Left lung (tissue), 10 donors: ENCODE results near the gene CCPG1. TPM values are rescaled to one million over a fixed set of nuclear protein-coding genes. Genes with fewer than 3 reads are reported as not detected.

Experiments
- ATAC-seq: fragments of 200-7000 bp; cut with Tn5 transposase; one replicate; pipeline ENCODE4 v1.9.1; 2020; ENCODE audit warnings: moderate library complexity
- DNase-seq, 4 donors: peaks; one replicate each; pipeline ENCODE4 v3.0.0-alpha.2; 2013 to 2020
- H3K27ac ChIP-seq, 2 donors: fragments of 200-600 bp; sonication (generic) in 1 of 2; one replicate each; pipeline versions ENCODE4 v1.5.0 to v1.8.0; 2020 to 2021
- H3K27me3 ChIP-seq, 2 donors: fragments of 200-600 bp; sonication (generic) in 1 of 2; one replicate each; pipeline versions ENCODE4 v1.5.0 to v1.8.0; 2020 to 2021
- H3K36me3 ChIP-seq, 2 donors: fragments of 200-600 bp; sonication (generic) in 1 of 2; one replicate each; pipeline versions ENCODE4 v1.5.0 to v1.8.0; 2020 to 2021
- H3K4me1 ChIP-seq, 2 donors: fragments of 200-600 bp; one replicate each; pipeline ENCODE4 v1.8.0; 2021
- H3K4me3 ChIP-seq, 2 donors: fragments of 200-600 bp; sonication (generic) in 1 of 2; one replicate each; pipeline versions ENCODE4 v1.5.0 to v1.8.0; 2020 to 2021; ENCODE audit warnings: mild to moderate bottlenecking in 1 of 2
- H3K9me3 ChIP-seq, 2 donors: fragments of 200-600 bp; sonication (generic) in 1 of 2; one replicate each; pipeline versions ENCODE4 v1.5.0 to v1.8.0; 2020 to 2021
- intact Hi-C, 2 donors: fragments of 100-400 bp; cut with DNase I; formaldehyde crosslinking; loops; one replicate each; pipeline versions ENCODE4 v1.11.2 to v1.14.2; 2022
- polyA plus RNA-seq, 6 donors: library from polyadenylated mRNA; unstranded; fragments of 120-200 nt; gene quantifications; one replicate each; pipeline ENCODE4 v1.2.1, GENCODE V29; 2013; ENCODE audit not compliant: insufficient read length in 6 of 6
- total RNA-seq, 2 donors: library from RNA; stranded (reverse); fragmentation: NEBNext Ultra II Directional; extraction: Animal tissue kit (Norgen Biotek cat#: 25700); gene quantifications; one replicate each; pipeline ENCODE4 v1.2.1, GENCODE V29; 2021
- TF ChIP-seq, protein P1 (sequence below), 2 donors: fragments of 200-600 bp; sonication (generic) in 1 of 2; IDR thresholded peaks; one replicate each; pipeline versions ENCODE4 v1.5.0 to v1.8.0; 2021; ENCODE audit warnings: antibody characterized with exemption in 2 of 2
- donor health status: DM: no; HTN: yes; CAD: no.
- donor health status: DM: no; HTN: no; CAD: no.

CCPG1 gene
- total and polyA plus RNA-seq, 8 donors, result 29.1 to 98.0 (median 33.5) TPM

DNA sequence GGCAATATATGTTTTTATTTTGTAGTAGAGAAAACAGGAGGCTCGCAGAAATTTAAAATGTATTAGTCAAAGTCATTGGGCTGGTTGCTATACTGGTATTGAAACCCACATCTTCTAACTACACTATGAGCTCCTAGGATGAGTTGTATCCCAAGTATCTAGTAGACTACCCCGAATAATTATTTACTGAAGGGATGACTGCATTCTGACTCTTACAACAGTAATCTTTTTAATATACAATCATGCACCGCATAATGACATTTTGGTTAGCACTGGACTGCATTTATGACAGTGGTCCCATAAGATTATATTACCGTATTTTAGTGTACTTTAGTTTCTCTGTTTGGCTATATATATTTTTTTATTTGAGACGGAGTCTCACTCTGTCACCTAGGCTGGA is 73.8 kb downstream of the CCPG1 start:
- Histone ChIP-seq H3K27ac (no peak overlapping the region), H3K4me3 (no peak overlapping the region), H3K4me1 (no peaks in the 10 kb centered on the region), H3K27me3 (no peaks in the 10 kb centered on the region), H3K36me3 (peaks cover 2 to 82% of the 10 kb centered on the region in 2 donors), H3K9me3 (no peaks in the 10 kb centered on the region)
- DNase-seq (no peak), ATAC-seq (no peak)
- intact Hi-C loops, result no loop called here
- TF ChIP-seq, protein P1, sequence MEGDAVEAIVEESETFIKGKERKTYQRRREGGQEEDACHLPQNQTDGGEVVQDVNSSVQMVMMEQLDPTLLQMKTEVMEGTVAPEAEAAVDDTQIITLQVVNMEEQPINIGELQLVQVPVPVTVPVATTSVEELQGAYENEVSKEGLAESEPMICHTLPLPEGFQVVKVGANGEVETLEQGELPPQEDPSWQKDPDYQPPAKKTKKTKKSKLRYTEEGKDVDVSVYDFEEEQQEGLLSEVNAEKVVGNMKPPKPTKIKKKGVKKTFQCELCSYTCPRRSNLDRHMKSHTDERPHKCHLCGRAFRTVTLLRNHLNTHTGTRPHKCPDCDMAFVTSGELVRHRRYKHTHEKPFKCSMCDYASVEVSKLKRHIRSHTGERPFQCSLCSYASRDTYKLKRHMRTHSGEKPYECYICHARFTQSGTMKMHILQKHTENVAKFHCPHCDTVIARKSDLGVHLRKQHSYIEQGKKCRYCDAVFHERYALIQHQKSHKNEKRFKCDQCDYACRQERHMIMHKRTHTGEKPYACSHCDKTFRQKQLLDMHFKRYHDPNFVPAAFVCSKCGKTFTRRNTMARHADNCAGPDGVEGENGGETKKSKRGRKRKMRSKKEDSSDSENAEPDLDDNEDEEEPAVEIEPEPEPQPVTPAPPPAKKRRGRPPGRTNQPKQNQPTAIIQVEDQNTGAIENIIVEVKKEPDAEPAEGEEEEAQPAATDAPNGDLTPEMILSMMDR (IDR thresholded peaks at IDR 0.05), result no peak

DNA sequence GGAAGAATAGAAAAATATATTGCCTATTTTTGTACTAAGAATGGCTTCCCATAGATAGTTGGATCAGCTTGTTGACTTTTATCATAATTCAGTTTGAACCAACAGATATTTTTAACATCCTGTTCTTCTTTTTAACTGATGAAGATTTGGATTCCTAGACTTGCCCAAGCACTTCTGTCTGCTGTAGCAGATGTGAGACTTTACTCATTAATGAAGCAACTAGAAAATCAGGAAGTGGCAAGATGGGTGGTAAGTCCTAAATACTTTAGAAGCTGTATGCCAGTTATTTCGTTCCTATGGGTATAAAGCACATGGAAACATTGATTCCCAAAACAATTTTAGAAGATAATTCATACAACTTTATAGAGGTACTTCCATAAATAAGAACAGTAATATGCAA is 80.8 kb downstream of the CCPG1 start:
- Histone ChIP-seq H3K4me3 (no peak overlapping the region), H3K36me3 (peaks cover 0 to 45% of the 10 kb centered on the region in 2 donors), H3K27me3 (no peaks in the 10 kb centered on the region), H3K9me3 (no peaks in the 10 kb centered on the region), H3K27ac (peak overlapping the region in 1 of 2 donors; percentile 25), H3K4me1 (peaks cover 0 to 20% of the 10 kb centered on the region in 2 donors)
- TF ChIP-seq, protein P1 (IDR thresholded peaks at IDR 0.05), result no peak
- intact Hi-C loops, result no loop called here
- no peak for DNase-seq
- no peak for ATAC-seq

DNA sequence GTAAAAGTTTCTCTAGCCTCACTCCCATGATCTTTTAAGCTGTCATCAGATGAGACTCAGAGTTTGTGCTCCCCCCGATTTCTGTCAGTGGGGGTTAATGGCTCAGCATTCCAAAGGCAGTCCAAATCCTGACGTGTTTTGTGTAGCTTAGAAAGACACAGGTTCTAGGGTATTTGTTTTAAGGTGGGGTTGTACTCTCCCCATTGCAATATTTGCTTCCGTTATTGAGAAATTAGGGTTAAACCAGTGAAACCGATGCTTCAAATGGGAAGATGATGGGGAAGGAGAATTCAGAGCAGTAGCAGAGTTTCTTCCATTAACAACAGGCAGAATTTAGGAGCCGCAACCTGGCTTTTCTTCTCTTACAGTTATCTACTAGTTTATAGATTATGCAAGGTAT is 85.7 kb downstream of the CCPG1 start:
- DNase-seq, result no peak
- Histone ChIP-seq H3K4me1 (peaks cover 8 to 56% of the 10 kb centered on the region in 2 donors), H3K36me3 (peaks cover 0 to 5% of the 10 kb centered on the region in 2 donors), H3K9me3 (no peaks in the 10 kb centered on the region), H3K27ac (peak overlapping the region in 1 of 2 donors; percentile 67), H3K27me3 (no peaks in the 10 kb centered on the region), H3K4me3 (no peak overlapping the region)
- TF ChIP-seq, protein P1 (IDR thresholded peaks at IDR 0.05), result no peak
- ATAC-seq, result no peak
- intact Hi-C loops, result no loop called here

DNA sequence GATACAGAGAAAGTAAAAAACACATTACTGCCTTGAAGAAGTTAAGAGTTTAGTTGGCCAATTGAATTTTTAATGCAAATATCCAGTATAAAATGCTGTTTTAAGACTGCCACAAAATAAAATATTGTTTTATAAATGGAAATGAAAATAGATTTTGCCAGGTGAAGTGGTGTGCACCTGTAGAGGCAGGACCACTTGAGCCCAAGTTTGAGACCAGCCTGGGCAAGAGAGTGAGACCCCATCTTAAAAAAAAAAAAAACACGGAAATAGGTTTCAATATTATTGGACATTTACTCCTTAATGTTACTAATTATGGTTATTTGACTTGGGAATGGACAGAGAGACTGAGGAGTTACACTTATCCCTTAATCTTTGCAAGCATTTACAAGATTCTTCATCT is 87.2 kb downstream of the CCPG1 start:
- TF ChIP-seq, protein P1 (IDR thresholded peaks at IDR 0.05), result no peak
- ATAC-seq, result no peak
- Histone ChIP-seq H3K27me3 (no peaks in the 10 kb centered on the region), H3K27ac (no peak overlapping the region), H3K9me3 (no peaks in the 10 kb centered on the region), H3K4me3 (no peak overlapping the region), H3K4me1 (peaks cover 16 to 66% of the 10 kb centered on the region in 2 donors), H3K36me3 (peaks cover 0 to 5% of the 10 kb centered on the region in 2 donors)
- no peak for DNase-seq
- intact Hi-C loops, result no loop called here

DNA sequence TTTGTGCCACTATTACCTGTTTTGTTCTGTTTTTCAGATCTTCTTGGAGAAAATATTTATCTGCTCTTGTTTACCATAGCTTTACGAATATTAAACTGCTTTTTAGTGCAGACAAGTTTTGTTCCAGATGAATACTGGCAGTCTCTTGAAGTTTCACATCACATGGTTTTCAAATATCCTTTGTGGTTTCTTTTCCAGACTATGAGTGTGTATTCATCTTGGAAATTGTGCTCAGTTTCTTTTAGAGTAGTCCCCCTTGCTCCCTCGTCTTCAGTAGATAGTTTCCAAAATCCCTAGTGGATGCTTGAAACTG is 88.0 kb downstream of the CCPG1 start:
- DNase-seq, result no peak
- intact Hi-C loops, result no loop called here
- TF ChIP-seq, protein P1 (IDR thresholded peaks at IDR 0.05), result no peak
- Histone ChIP-seq H3K36me3 (no peaks in the 10 kb centered on the region), H3K4me1 (peaks cover 16 to 70% of the 10 kb centered on the region in 2 donors), H3K9me3 (no peaks in the 10 kb centered on the region), H3K4me3 (peak overlapping the region in 1 of 2 donors; percentile 73), H3K27ac (peak overlapping the region; percentile 91 to 96), H3K27me3 (no peaks in the 10 kb centered on the region)
- peak; percentile 7 for ATAC-seq
